ENCODE data around the gene SCGB1C1. TPM values are rescaled to one million over a fixed set of nuclear protein-coding genes. Genes with fewer than 3 reads are reported as not detected.
A peak's percentile ranks its signal among the peaks of the same experiment; 100 is the strongest.

SCGB1C1 gene
- total RNA-seq, 2 experiments from 2014 or later = not detected

GRCh38 chr11:199782-200181 is 6.9 kb downstream of the SCGB1C1 start:
- no peaks in the 10 kb centered on the region for H3K27me3 Mint-ChIP-seq
- CTCF ChIA-PET = interaction anchor here (1.0 to 1.4 kb wide), 2 partner anchors 38 to 51 kb away, joined by 3 read pairs; no protein-coding TSS in a partner anchor
- intact Hi-C loops (cut with micrococcal nuclease) = no loop called here
- H3K4me3 Mint-ChIP-seq = no peak overlapping the region
- H3K9me3 Mint-ChIP-seq = no peaks in the 10 kb centered on the region
- TF ChIP-seq, protein P1, sequence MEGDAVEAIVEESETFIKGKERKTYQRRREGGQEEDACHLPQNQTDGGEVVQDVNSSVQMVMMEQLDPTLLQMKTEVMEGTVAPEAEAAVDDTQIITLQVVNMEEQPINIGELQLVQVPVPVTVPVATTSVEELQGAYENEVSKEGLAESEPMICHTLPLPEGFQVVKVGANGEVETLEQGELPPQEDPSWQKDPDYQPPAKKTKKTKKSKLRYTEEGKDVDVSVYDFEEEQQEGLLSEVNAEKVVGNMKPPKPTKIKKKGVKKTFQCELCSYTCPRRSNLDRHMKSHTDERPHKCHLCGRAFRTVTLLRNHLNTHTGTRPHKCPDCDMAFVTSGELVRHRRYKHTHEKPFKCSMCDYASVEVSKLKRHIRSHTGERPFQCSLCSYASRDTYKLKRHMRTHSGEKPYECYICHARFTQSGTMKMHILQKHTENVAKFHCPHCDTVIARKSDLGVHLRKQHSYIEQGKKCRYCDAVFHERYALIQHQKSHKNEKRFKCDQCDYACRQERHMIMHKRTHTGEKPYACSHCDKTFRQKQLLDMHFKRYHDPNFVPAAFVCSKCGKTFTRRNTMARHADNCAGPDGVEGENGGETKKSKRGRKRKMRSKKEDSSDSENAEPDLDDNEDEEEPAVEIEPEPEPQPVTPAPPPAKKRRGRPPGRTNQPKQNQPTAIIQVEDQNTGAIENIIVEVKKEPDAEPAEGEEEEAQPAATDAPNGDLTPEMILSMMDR (IDR thresholded peaks at IDR 0.05) = no peak
- ATAC-seq = no peak
- peaks cover 14% of the 10 kb centered on the region for H3K36me3 Mint-ChIP-seq (ENCODE audit: low read depth)
- DNase-seq = no peak
- POLR2A ChIA-PET = interaction anchor here (0.8 kb wide), 1 partner anchor 9 kb away, joined by 3 read pairs; no protein-coding TSS in a partner anchor
- peaks cover 37% of the 10 kb centered on the region for H3K4me1 Mint-ChIP-seq (ENCODE audit: low read depth)
- no peak overlapping the region for H3K27ac Mint-ChIP-seq

DNA sequence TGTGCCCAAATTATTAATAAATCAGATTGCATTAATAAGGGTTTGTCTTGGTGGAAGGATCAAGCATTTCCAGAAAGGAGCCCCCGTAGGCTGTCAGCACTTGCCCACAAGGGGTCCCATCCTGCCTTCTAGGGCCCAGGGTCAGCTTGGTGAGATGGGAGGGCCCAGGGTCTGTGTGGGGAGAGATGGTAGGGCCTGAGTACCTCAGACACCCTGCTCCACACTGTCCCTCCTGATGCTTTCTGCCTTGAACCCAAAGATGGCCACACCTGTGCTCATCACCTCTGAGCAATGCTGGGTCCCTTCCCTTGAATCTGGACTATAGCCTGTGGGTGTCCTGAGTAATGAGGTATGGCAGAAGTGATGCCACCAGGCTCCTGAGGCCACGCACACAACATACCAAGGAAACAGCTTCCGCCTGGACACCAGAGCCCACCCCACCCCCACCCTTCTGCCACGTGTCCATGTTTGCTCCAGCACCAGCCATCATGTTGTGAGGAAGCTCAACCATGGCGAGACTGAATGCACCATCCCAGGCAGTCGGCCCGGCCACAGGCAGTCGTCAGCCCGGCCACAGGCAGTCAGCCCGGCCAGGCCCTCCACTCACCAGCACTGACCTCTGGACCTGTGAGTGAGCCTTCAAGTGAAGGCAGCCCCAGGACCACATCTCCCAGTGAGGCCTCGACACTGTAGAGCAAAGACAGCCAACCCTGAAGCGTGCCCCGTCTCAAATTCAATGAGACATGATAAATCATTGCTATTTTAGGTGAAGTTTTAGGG is 7.5 kb downstream of the SCGB1C1 start:
- TF ChIP-seq, protein P1 (IDR thresholded peaks at IDR 0.05) = no peak
- ATAC-seq (no peak), DNase-seq (no peak)
- Mint-ChIP-seq H3K27ac (peak overlapping the region; percentile 59), H3K4me1 (ENCODE audit: low read depth) (peaks cover 42% of the 10 kb centered on the region), H3K4me3 (no peak overlapping the region), H3K9me3 (no peaks in the 10 kb centered on the region), H3K36me3 (ENCODE audit: low read depth) (peaks cover 20% of the 10 kb centered on the region), H3K27me3 (no peaks in the 10 kb centered on the region)
- intact Hi-C loops (cut with micrococcal nuclease) = no loop called here
- CTCF ChIA-PET = interaction anchor here (1.0 to 1.4 kb wide), 2 partner anchors 37 to 50 kb away, joined by 3 read pairs; no protein-coding TSS in a partner anchor
- POLR2A ChIA-PET = no interaction called here

GRCh38 chr11:201966-202365 is 9.1 kb downstream of the SCGB1C1 start:
- H3K4me1 Mint-ChIP-seq (ENCODE audit: low read depth) = peaks cover 49% of the 10 kb centered on the region
- TF ChIP-seq, protein P1 (IDR thresholded peaks at IDR 0.05) = no peak
- ChIA-PET CTCF (no interaction called here), POLR2A (no interaction called here)
- DNase-seq (peak; percentile 40), ATAC-seq (no peak)
- H3K36me3 Mint-ChIP-seq (ENCODE audit: low read depth) = peaks cover 29% of the 10 kb centered on the region
- H3K4me3 Mint-ChIP-seq = peak overlapping the region; percentile 19
- H3K9me3 Mint-ChIP-seq = no peaks in the 10 kb centered on the region
- intact Hi-C loops (cut with micrococcal nuclease) = no loop called here
- H3K27me3 Mint-ChIP-seq = no peaks in the 10 kb centered on the region
- peak overlapping the region; percentile 85 for H3K27ac Mint-ChIP-seq

GRCh38 chr11:202490-202889 is 9.6 kb downstream of the SCGB1C1 start:
- TF ChIP-seq, protein P1 (IDR thresholded peaks at IDR 0.05) = no peak
- intact Hi-C loops (cut with micrococcal nuclease) = no loop called here
- CTCF ChIA-PET = no interaction called here
- no peaks in the 10 kb centered on the region for H3K27me3 Mint-ChIP-seq
- H3K4me1 Mint-ChIP-seq (ENCODE audit: low read depth) = peaks cover 49% of the 10 kb centered on the region
- DNase-seq (no peak), ATAC-seq (no peak)
- H3K9me3 Mint-ChIP-seq = no peaks in the 10 kb centered on the region
- peak overlapping the region; percentile 19 for H3K4me3 Mint-ChIP-seq
- peaks cover 31% of the 10 kb centered on the region for H3K36me3 Mint-ChIP-seq (ENCODE audit: low read depth)
- POLR2A ChIA-PET = interaction anchor here (1.0 kb wide), 1 partner anchor 77 kb away, joined by 3 read pairs; no protein-coding TSS in a partner anchor
- peak overlapping the region; percentile 85 for H3K27ac Mint-ChIP-seq
